A549 (cell line): ENCODE measurements around the gene TMPRSS11E. TPM values are rescaled to one million over a fixed set of nuclear protein-coding genes. Genes with fewer than 3 reads are reported as not detected.
A peak's percentile ranks its signal among the peaks of the same experiment; 100 is the strongest.

Experiments used
- ATAC-seq, 2 experiments: fragments of 200-7000 bp in 1 of 2; fragments of >200 bp in 1 of 2; cut with Nextera tagmentation in 1 of 2; cut with Tn5 transposase in 1 of 2; 3 replicates each; pipeline versions ENCODE4 v1.8.0 to v1.9.1; 2018 to 2020; ENCODE audit warnings: mild to moderate bottlenecking in 1 of 2, moderate library complexity in 1 of 2
- CTCF ChIA-PET: fragments of 300-600 bp; sonication (Branson Sonifier 250); formaldehyde crosslinking; extraction: SDS; loops from one replicate; lab custom pipeline; 2021; ENCODE audit warnings: antibody characterized with exemption, inconsistent platforms; lab: Yijun Ruan, JAX
- POLR2A ChIA-PET: fragments of 350-600 bp; formaldehyde crosslinking; extraction: SDS; loops from one replicate; lab custom pipeline; 2021; ENCODE audit warnings: antibody characterized with exemption, inconsistent platforms; lab: Yijun Ruan, JAX
- DNase-seq, 2 experiments: peaks; one replicate each; pipeline versions ENCODE4 v3.0.0 to v3.0.0-alpha.2; 2011 to 2016; ENCODE audit warnings: low read depth in 1 of 2, low spot score in 1 of 2
- FAIRE-seq: peaks from 2 replicates; lab custom pipeline; 2011; peaks lifted over from hg19 to GRCh38; lab: Jason Lieb, UNC
- H3K27ac ChIP-seq, 2 experiments: fragments of >200 bp; sonication (Bioruptor Twin); formaldehyde crosslinking; 3 replicates each; pipeline ENCODE4 v1.5.1; 2016 to 2017
- H3K4me1 ChIP-seq: fragments of >200 bp; sonication (Bioruptor Twin); formaldehyde crosslinking; 3 replicates; pipeline ENCODE4 v1.6.1; 2016
- H3K4me2 ChIP-seq: fragments of >200 bp; sonication (Bioruptor Twin); formaldehyde crosslinking; 3 replicates; pipeline ENCODE4 v1.6.1; 2016
- H3K4me3 ChIP-seq: fragments of >200 bp; sonication (Bioruptor Twin); formaldehyde crosslinking; 3 replicates; pipeline ENCODE4 v1.5.1; 2016
- H3K9me3 ChIP-seq: fragments of >200 bp; sonication (Bioruptor Twin); formaldehyde crosslinking; 3 replicates; pipeline ENCODE4 v1.6.1; 2016
- BHLHE40 ChIP-seq: IDR thresholded peaks from 2 replicates; pipeline ENCODE4 v1.6.1; 2012; ENCODE audit warnings: low read depth, low read length, inconsistent platforms
- CHD4 ChIP-seq: fragments of 200-600 bp; sonication (generic); IDR thresholded peaks from 2 replicates; pipeline ENCODE4 v1.6.1; 2016; ENCODE audit warnings: antibody characterized with exemption, mild to moderate bottlenecking, borderline replicate concordance
- EHF ChIP-seq: fragments of 250-450 bp; sonication (Bioruptor Pico); IDR thresholded peaks from 2 replicates; pipeline ENCODE4 v1.5.0; 2020; ENCODE audit warnings: mild to moderate bottlenecking
- EHMT2 ChIP-seq: fragments of 200-600 bp; sonication (generic); IDR thresholded peaks from 2 replicates; pipeline ENCODE4 v1.6.1; 2016; ENCODE audit warnings: antibody characterized with exemption, low read depth, mild to moderate bottlenecking, moderate library complexity
- FOSB ChIP-seq: fragments of 250-450 bp; sonication (Bioruptor Pico); IDR thresholded peaks from 2 replicates; pipeline ENCODE4 v1.5.0; 2020; ENCODE audit warnings: mild to moderate bottlenecking, moderate library complexity
- FOSL2 ChIP-seq, 2 experiments: fragments of 450-650 bp in 1 of 2; fragments of >200 bp in 1 of 2; sonication (Bioruptor Twin) in 1 of 2; formaldehyde crosslinking; IDR thresholded peaks; 2 replicates each; pipeline versions ENCODE4 v1.5.0 to v1.6.1; 2016 to 2020; ENCODE audit warnings: mild to moderate bottlenecking in 1 of 2, moderate library complexity in 1 of 2
- HDAC2 ChIP-seq: fragments of 200-600 bp; sonication (generic); IDR thresholded peaks from 2 replicates; pipeline ENCODE4 v1.6.1; 2016
- HEYL ChIP-seq: fragments of 250-450 bp; sonication (Bioruptor Pico); IDR thresholded peaks from 2 replicates; pipeline ENCODE4 v1.8.0; 2021; ENCODE audit warnings: mild to moderate bottlenecking, moderate library complexity
- HOXA7 ChIP-seq: fragments of 250-450 bp; sonication (Bioruptor Pico); IDR thresholded peaks from 2 replicates; pipeline ENCODE4 v1.5.0; 2020; ENCODE audit warnings: mild to moderate bottlenecking, moderate library complexity
- HOXB5 ChIP-seq: fragments of 250-450 bp; sonication (Bioruptor Pico); IDR thresholded peaks from 2 replicates; pipeline ENCODE4 v1.5.0; 2020; ENCODE audit warnings: mild to moderate bottlenecking, moderate library complexity
- JUN ChIP-seq, 2 experiments: fragments of >200 bp; sonication (Bioruptor Twin); formaldehyde crosslinking; IDR thresholded peaks; 2 replicates in 1 of 2; 3 replicates in 1 of 2; pipeline ENCODE4 v1.6.1; 2016 to 2017
- KDM1A ChIP-seq: fragments of 200-600 bp; sonication (generic); IDR thresholded peaks from 2 replicates; pipeline ENCODE4 v1.6.1; 2016; ENCODE audit warnings: low read depth, mild to moderate bottlenecking
- MAFK ChIP-seq: fragments of 450-650 bp; IDR thresholded peaks from 2 replicates; pipeline ENCODE4 v1.6.1; 2014; ENCODE audit not compliant: partially characterized antibody
- MYC ChIP-seq: IDR thresholded peaks from 2 replicates; pipeline ENCODE4 v1.6.1; 2012; ENCODE audit warnings: mild to moderate bottlenecking, inconsistent platforms, low read length, improper control_type of control experiment, borderline replicate concordance
- POLR2AphosphoS2 ChIP-seq: conservative IDR thresholded peaks from 2 replicates; pipeline ENCODE4 v1.6.1; 2012; ENCODE audit warnings: low read length, improper control_type of control experiment, inconsistent platforms
- RAD21 ChIP-seq, 2 experiments: fragments of >200 bp in 1 of 2; sonication (Bioruptor Twin) in 1 of 2; formaldehyde crosslinking in 1 of 2; IDR thresholded peaks in 1 of 2; conservative IDR thresholded peaks in 1 of 2; 2 replicates in 1 of 2; 3 replicates in 1 of 2; pipeline ENCODE4 v1.6.1; 2012 to 2018; ENCODE audit warnings: inconsistent platforms in 1 of 2
- RCOR1 ChIP-seq: fragments of 150-350 bp; IDR thresholded peaks from 2 replicates; pipeline ENCODE4 v1.6.1; 2014; ENCODE audit warnings: antibody characterized with exemption, low read length, low read depth
- RNF2 ChIP-seq: fragments of 200-600 bp; sonication (generic); IDR thresholded peaks from 2 replicates; pipeline ENCODE4 v1.6.1; 2016; ENCODE audit warnings: low read depth, mild to moderate bottlenecking, antibody characterized with exemption, moderate library complexity, borderline replicate concordance
- SMC3 ChIP-seq: fragments of >200 bp; sonication (Bioruptor Twin); formaldehyde crosslinking; IDR thresholded peaks from 3 replicates; pipeline ENCODE4 v1.6.1; 2018; ENCODE audit warnings: inconsistent platforms
- TP53 ChIP-seq: fragments of 250-450 bp; sonication (Bioruptor Pico); IDR thresholded peaks from 2 replicates; pipeline ENCODE4 v1.5.0; 2021; ENCODE audit warnings: mild to moderate bottlenecking, moderate library complexity
- WGBS: methylation state at CpG from one replicate; pipeline ENCODE4 v1.1.6; 2017; ENCODE audit errors: missing lambda C conversion rate; 5-methylcytosine and 5-hydroxymethylcytosine counted together
- polyA plus RNA-seq, 4 experiments: library from polyadenylated mRNA; depleted of rRNA in 3 of 4; stranded (reverse); fragments of >200 nt; fragmentation: RNase III in 1 of 4; extraction: RNeasy Plus Mini Kit Qiagen cat#74134 plus additional on column Dnase treatment in 1 of 4; gene quantifications; 2 replicates in 3 of 4; 3 replicates in 1 of 4; pipeline ENCODE4 v1.2.3, GENCODE V29; 2011 to 2017
- TF ChIP-seq, protein P1 (sequence below): fragments of 250-450 bp; sonication (Bioruptor Pico); IDR thresholded peaks from 2 replicates; pipeline ENCODE4 v1.5.0; 2021; ENCODE audit warnings: mild to moderate bottlenecking, moderate library complexity, borderline replicate concordance
- TF ChIP-seq, protein P2 (sequence below): IDR thresholded peaks from 2 replicates; pipeline ENCODE4 v1.6.1; 2012
- TF ChIP-seq, protein P3 (sequence below): fragments of 150-350 bp; IDR thresholded peaks from 2 replicates; pipeline ENCODE4 v1.6.1; 2014; ENCODE audit warnings: low read depth, mild to moderate bottlenecking, low read length
- TF ChIP-seq, protein P4 (sequence below): fragments of 450-650 bp; IDR thresholded peaks from 2 replicates; pipeline ENCODE4 v1.6.1; 2014; ENCODE audit warnings: antibody characterized with exemption

The TMPRSS11E gene
- polyA plus RNA-seq, 2 of the 4 experiments (the other 2 are of a cell fraction): not detected

DNA sequence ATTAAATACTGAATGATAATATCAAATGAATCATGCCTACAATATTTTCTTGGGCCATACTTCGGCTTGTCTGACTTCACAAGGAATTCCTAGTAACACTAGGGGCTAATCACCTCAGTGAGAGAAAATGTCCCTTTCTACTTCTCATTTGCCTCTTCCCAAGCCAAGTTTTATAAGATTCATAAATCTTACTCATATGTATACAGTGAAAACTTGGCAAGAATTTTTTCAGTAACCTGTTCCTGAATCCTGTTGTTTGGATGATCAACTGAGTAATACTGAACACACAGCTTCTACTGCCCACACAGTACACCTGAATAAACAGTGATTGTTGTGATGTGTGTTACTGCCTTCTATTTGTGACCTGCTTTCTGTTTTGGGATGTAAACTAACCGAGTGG lies 16.5 kb downstream of the TMPRSS11E start:
- DNase-seq (peak in 1 of 2 experiments; percentile 9), ATAC-seq (no peak), FAIRE-seq (no peak)
- Histone ChIP-seq H3K4me1 (peaks cover 23% of the 10 kb centered on the region; the same call in 2 of the 3 replicates), H3K4me2 (peak overlapping the region; percentile 19; the same call in 1 of the 3 replicates), H3K9me3 (no peaks in the 10 kb centered on the region), H3K4me3 (no peak overlapping the region), H3K27ac (no peak overlapping the region)
- ChIA-PET POLR2A (no interaction called here), CTCF (interaction anchor here (0.9 kb wide), 1 partner anchor 87 kb away, joined by 3 read pairs; no protein-coding TSS in a partner anchor)
- 16% methylated on average over 2 of the region's 2 CpGs for WGBS
- TF ChIP-seq TP53 (CRISPR knock-in tag) (no peak), HOXB5 (CRISPR knock-in tag) (no peak), CHD4 (no peak), FOSL2 (IDR thresholded peaks at IDR 0.05) (no peak), FOSL2 (CRISPR knock-in tag; IDR thresholded peaks at IDR 0.05) (no peak), EHF (CRISPR knock-in tag) (no peak), RNF2 (no peak), HOXA7 (CRISPR knock-in tag) (no peak), FOSB (CRISPR knock-in tag) (no peak), EHMT2 (no peak), POLR2AphosphoS2 (no peak), JUN (IDR thresholded peaks at IDR 0.05) (no peak), BHLHE40 (no peak), HDAC2 (no peak), HEYL (no peak), SMC3 (no peak)
- TF ChIP-seq, protein P1, sequence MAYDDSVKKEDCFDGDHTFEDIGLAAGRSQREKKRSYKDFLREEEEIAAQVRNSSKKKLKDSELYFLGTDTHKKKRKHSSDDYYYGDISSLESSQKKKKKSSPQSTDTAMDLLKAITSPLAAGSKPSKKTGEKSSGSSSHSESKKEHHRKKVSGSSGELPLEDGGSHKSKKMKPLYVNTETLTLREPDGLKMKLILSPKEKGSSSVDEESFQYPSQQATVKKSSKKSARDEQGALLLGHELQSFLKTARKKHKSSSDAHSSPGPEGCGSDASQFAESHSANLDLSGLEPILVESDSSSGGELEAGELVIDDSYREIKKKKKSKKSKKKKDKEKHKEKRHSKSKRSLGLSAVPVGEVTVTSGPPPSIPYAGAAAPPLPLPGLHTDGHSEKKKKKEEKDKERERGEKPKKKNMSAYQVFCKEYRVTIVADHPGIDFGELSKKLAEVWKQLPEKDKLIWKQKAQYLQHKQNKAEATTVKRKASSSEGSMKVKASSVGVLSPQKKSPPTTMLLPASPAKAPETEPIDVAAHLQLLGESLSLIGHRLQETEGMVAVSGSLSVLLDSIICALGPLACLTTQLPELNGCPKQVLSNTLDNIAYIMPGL (CRISPR knock-in tag): no peak
- TF ChIP-seq, protein P2, sequence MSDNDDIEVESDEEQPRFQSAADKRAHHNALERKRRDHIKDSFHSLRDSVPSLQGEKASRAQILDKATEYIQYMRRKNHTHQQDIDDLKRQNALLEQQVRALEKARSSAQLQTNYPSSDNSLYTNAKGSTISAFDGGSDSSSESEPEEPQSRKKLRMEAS: no peak

DNA sequence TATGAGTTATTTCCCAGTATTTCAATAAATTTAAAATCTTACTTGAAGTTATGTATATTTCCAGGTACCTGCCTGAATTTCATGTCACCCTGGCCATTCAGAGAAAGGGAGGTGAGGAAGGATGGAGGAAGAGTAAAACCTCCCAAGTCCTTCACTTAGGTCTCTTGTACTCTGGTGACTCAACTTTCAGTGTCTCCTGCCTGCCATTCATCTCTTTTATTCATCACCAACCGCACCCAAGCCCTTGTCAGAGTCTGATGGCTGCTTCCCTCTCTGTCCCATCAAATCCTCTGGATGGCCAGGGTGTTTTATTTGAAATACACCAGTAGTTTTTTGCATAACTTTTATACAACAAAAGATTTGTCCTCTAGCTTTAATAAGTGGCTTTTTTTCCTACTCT lies 17.8 kb downstream of the TMPRSS11E start:
- Histone ChIP-seq H3K27ac (no peak overlapping the region; a peak in 1 of 6 replicates), H3K4me2 (no peak overlapping the region), H3K9me3 (no peaks in the 10 kb centered on the region)
- DNase-seq: no peak
- 43% methylated on average over 1 of the region's 1 CpG for WGBS
- ATAC-seq: no peak
- no peak for FAIRE-seq
- POLR2A ChIA-PET: no interaction called here
- TF ChIP-seq RAD21 (conservative IDR thresholded peaks at IDR 0.05 in 1 of 2, IDR thresholded peaks at IDR 0.05 in 1 of 2): no peak
- TF ChIP-seq, protein P1 (CRISPR knock-in tag): no peak
- no peak for TF ChIP-seq MAFK
- TF ChIP-seq, all 56 proteins: peak for 0
- Histone ChIP-seq H3K4me3 (no peak overlapping the region), H3K4me1 (peaks cover 23% of the 10 kb centered on the region; the same call in 2 of the 3 replicates)
- CTCF ChIA-PET: no interaction called here

DNA sequence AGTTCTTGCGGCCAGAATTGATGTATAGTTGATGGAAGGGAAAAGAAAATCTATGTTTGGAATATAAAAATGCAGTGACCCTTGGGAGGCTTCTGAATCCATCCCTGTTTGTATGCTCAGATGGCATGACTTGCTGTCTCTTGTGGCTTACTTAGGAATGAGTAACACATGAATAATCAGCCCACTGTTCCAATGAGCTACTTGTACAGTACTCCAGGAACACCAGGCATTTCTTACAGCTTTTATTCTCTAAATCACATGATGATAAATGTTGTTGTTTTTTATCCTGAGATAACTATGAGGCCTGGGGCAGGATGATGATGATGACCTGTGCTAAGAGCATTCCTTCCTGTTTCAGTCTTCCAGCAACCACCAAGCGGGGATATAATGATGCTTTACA lies 18.9 kb downstream of the TMPRSS11E start:
- peak overlapping the region in 1 of 2 experiments; percentile 38; a peak in 1 of 6 replicates for H3K27ac ChIP-seq
- no peak overlapping the region for H3K4me3 ChIP-seq
- H3K4me2 ChIP-seq: peak overlapping the region; percentile 28; the same call in 1 of the 3 replicates
- ChIA-PET POLR2A (no interaction called here), CTCF (interaction anchor here (1.0 kb wide), 1 partner anchor 32 kb away, joined by 3 read pairs; no protein-coding TSS in a partner anchor)
- no peak for TF ChIP-seq RNF2
- TF ChIP-seq KDM1A: no peak
- TF ChIP-seq RCOR1: no peak
- TF ChIP-seq MYC: no peak
- TF ChIP-seq, protein P3, sequence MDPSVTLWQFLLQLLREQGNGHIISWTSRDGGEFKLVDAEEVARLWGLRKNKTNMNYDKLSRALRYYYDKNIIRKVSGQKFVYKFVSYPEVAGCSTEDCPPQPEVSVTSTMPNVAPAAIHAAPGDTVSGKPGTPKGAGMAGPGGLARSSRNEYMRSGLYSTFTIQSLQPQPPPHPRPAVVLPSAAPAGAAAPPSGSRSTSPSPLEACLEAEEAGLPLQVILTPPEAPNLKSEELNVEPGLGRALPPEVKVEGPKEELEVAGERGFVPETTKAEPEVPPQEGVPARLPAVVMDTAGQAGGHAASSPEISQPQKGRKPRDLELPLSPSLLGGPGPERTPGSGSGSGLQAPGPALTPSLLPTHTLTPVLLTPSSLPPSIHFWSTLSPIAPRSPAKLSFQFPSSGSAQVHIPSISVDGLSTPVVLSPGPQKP: no peak
- TF ChIP-seq, protein P1 (CRISPR knock-in tag): no peak
- TF ChIP-seq HDAC2: no peak
- no peak for TF ChIP-seq SMC3
- no peak for TF ChIP-seq TP53 (CRISPR knock-in tag)
- TF ChIP-seq, protein P4, sequence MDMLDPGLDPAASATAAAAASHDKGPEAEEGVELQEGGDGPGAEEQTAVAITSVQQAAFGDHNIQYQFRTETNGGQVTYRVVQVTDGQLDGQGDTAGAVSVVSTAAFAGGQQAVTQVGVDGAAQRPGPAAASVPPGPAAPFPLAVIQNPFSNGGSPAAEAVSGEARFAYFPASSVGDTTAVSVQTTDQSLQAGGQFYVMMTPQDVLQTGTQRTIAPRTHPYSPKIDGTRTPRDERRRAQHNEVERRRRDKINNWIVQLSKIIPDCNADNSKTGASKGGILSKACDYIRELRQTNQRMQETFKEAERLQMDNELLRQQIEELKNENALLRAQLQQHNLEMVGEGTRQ: no peak
- TF ChIP-seq MAFK: no peak
- TF ChIP-seq EHF (CRISPR knock-in tag): no peak
- FAIRE-seq (no peak), DNase-seq (peak in 1 of 2 experiments; percentile 29), ATAC-seq (peak; percentile 66 to 82; a peak in 4 of 6 replicates)
- H3K9me3 ChIP-seq: no peaks in the 10 kb centered on the region
- peaks cover 23% of the 10 kb centered on the region; the same call in 2 of the 3 replicates for H3K4me1 ChIP-seq
- 80% methylated on average over 2 of the region's 2 CpGs for WGBS
